ENCODE data around the gene ABCB7. TPM values are rescaled to one million over a fixed set of nuclear protein-coding genes. Genes with fewer than 3 reads are reported as not detected.

The ABCB7 gene
- total and polyA plus RNA-seq, 3 donors from 2014 or later: 10.1 to 52.3 (median 31.6) TPM

- intact Hi-C loops (cut with DNase I; ENCODE audit: low total_unique reads): no loop called here
- H3K4me3 ChIP-seq: no peak overlapping the region
- H3K9me3 ChIP-seq: no peaks in the 10 kb centered on the region
- no peak for DNase-seq
- no peaks in the 10 kb centered on the region for H3K4me1 ChIP-seq
- no peak overlapping the region for H3K27ac ChIP-seq
- TF ChIP-seq POLR2A (IDR thresholded peaks at IDR 0.05): no peak
- TF ChIP-seq, protein P1, sequence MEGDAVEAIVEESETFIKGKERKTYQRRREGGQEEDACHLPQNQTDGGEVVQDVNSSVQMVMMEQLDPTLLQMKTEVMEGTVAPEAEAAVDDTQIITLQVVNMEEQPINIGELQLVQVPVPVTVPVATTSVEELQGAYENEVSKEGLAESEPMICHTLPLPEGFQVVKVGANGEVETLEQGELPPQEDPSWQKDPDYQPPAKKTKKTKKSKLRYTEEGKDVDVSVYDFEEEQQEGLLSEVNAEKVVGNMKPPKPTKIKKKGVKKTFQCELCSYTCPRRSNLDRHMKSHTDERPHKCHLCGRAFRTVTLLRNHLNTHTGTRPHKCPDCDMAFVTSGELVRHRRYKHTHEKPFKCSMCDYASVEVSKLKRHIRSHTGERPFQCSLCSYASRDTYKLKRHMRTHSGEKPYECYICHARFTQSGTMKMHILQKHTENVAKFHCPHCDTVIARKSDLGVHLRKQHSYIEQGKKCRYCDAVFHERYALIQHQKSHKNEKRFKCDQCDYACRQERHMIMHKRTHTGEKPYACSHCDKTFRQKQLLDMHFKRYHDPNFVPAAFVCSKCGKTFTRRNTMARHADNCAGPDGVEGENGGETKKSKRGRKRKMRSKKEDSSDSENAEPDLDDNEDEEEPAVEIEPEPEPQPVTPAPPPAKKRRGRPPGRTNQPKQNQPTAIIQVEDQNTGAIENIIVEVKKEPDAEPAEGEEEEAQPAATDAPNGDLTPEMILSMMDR (IDR thresholded peaks at IDR 0.05): no peak
- no peaks in the 10 kb centered on the region for H3K36me3 ChIP-seq (ENCODE audit: low read depth, missing control alignments)
- no peaks in the 10 kb centered on the region for H3K27me3 ChIP-seq
- 88 to 100% methylated on average over 2 to 5 of the region's 5 CpGs for WGBS, 2 donors
Measured at GRCh38 chrX:75115707-75116413, 40.2 kb downstream of the ABCB7 start.

DNA sequence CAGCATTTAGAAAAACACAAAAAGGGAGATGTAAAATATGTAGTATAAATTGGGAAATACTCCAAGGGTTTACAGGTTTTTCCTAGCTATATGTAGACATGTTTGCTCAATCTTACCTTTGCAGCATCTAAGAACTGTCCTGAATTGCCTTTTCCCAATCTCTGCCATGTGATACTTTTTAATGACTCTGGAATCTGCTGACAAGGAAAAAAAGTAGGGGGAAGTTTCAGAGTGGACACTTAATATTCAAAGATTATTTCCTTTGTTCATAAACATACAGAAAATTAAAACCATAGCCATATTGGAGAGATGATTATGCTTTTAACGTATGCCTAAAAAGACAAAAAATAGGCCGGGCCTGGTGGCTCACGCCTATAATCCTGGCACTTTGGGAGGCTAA, 41.4 kb downstream of the ABCB7 start:
- H3K27me3 ChIP-seq: no peaks in the 10 kb centered on the region
- H3K27ac ChIP-seq: no peak overlapping the region
- H3K4me1 ChIP-seq: no peaks in the 10 kb centered on the region
- DNase-seq: no peak
- H3K4me3 ChIP-seq: no peak overlapping the region
- intact Hi-C loops (cut with DNase I; ENCODE audit: low total_unique reads): no loop called here
- 86 to 97% methylated on average over 3 of the region's 3 CpGs for WGBS, 2 donors
- no peaks in the 10 kb centered on the region for H3K36me3 ChIP-seq (ENCODE audit: low read depth, missing control alignments)
- no peaks in the 10 kb centered on the region for H3K9me3 ChIP-seq
- TF ChIP-seq, protein P1 (IDR thresholded peaks at IDR 0.05): no peak
- no peak for TF ChIP-seq POLR2A (IDR thresholded peaks at IDR 0.05)

GRCh38 chrX:75113664-75114063, 42.4 kb downstream of the ABCB7 start:
- no peak overlapping the region for H3K27ac ChIP-seq
- H3K27me3 ChIP-seq: no peaks in the 10 kb centered on the region
- H3K4me1 ChIP-seq: no peaks in the 10 kb centered on the region
- TF ChIP-seq POLR2A (IDR thresholded peaks at IDR 0.05): no peak
- TF ChIP-seq, protein P1 (IDR thresholded peaks at IDR 0.05): no peak
- intact Hi-C loops (cut with DNase I; ENCODE audit: low total_unique reads): no loop called here
- no peak overlapping the region for H3K4me3 ChIP-seq
- WGBS, 2 donors: 93 to 100% methylated on average over 1 of the region's 1 CpG
- no peaks in the 10 kb centered on the region for H3K9me3 ChIP-seq
- no peak for DNase-seq
- H3K36me3 ChIP-seq (ENCODE audit: low read depth, missing control alignments): no peaks in the 10 kb centered on the region

DNA sequence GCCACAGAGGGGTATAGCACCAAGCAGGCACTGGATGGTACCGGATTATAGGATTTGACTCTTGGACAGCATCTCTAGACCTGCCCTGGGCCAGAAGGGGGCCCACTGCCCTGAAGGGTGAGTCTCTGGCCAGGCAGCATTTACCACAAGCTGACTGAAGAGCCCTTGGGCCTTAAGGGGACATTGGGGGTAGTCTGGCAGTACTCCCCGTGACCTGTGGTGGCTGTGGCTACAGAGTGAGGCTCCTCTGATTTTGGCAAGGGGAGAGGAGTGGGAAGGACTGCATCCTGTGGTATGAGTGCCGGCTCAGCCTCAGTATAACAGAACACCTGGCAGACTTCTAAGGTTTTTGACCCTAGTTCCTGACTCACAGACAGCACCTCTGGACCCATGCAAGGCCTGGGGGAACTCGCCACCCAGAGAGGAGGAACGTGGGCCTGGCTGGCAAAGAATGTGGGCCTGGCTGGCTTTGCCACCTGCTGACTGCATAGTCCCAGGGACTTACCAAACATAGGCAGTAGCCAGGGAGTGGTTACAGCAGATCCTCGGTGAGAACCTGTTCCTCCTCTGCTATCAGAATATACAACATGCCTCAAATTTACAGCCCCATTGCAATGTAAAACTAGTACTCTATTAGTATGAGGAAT, 48.1 kb downstream of the ABCB7 start:
- H3K36me3 ChIP-seq (ENCODE audit: low read depth, missing control alignments): no peaks in the 10 kb centered on the region
- no peaks in the 10 kb centered on the region for H3K27me3 ChIP-seq
- H3K9me3 ChIP-seq: no peaks in the 10 kb centered on the region
- DNase-seq: no peak
- no peak for TF ChIP-seq POLR2A (IDR thresholded peaks at IDR 0.05)
- TF ChIP-seq, protein P1 (IDR thresholded peaks at IDR 0.05): no peak
- no peaks in the 10 kb centered on the region for H3K4me1 ChIP-seq
- no peak overlapping the region for H3K27ac ChIP-seq
- WGBS, 2 donors: 92 to 100% methylated on average over 1 to 4 of the region's 6 CpGs
- H3K4me3 ChIP-seq: no peak overlapping the region
- intact Hi-C loops (cut with DNase I; ENCODE audit: low total_unique reads): no loop called here

Data from testis (tissue), 3 donors.